HG02973 (cell line): ENCODE data around the gene LENG8.
"Not testable (repeated sequence)": the region's sequence is repeated elsewhere in the genome, so short reads cannot be mapped to it uniquely, and the experiment has no call there.

Source experiments
- ATAC-seq: cut with Tn5 transposase; IDR thresholded peaks from one replicate; pipeline ENCODE4 v1.9.1; 2021; ENCODE audit warnings: moderate library complexity; ENCODE audit not compliant: unreplicated experiment

The LENG8 gene

DNA sequence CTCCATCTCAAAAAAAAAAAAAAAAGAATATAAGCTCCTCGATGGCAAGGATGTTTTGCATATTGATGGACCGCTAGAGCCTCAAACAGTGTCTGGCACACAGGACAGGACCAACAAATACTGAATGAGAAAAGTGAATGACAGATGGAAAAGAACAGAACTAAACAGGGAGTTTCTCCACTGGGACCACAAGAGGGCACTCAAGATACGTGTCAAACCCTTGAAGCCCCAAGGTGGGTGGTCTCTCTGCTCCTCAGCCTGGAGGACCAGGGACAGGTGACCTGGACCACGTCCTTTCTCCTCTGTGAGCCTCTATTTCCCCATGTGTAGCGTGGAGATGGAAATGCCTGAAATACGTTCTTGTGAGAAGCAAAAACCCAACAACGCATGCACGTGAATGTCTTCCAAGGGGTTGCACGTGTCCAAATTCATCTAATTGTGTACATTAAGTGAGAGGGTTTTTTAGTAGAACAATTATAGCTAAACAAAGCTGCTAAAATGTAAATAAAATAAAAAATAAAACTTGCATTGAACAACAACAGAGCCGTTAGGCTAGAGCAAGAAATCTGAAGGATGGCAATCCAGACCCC is 29.8 kb downstream of the LENG8 start:
- ATAC-seq, result no peak

GRCh38 chr19:54480051-54480450 is 31.1 kb downstream of the LENG8 start:
- no peak for ATAC-seq

DNA sequence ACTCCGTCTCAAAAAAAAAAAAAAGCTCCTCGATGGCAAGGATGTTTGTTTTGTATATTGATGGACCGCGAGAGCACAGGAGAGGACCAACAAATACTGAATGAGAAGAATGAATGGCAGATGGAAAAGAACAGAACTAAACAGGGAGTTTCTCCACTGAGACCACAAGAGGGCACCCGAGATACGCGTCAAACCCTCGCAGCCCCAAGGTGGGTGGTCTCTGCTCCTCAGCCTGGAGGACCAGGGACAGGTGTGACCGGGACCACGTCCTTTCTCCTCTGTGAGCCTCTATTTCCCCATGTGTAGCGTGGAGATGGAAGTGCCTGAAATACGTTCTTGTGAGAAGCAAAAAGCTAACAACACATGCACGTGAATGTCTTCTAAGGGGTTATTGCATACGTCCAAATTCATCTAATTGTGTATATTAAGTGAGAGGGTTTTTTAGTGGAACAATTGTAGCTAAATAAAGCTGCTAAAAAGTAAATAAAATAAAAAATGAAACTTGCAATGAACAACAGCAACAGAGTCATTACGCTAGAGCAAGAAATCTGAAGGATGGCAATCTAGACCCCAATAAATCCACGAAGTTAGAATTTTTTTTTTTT is 32.4 kb downstream of the LENG8 start:
- ATAC-seq, result no peak

DNA sequence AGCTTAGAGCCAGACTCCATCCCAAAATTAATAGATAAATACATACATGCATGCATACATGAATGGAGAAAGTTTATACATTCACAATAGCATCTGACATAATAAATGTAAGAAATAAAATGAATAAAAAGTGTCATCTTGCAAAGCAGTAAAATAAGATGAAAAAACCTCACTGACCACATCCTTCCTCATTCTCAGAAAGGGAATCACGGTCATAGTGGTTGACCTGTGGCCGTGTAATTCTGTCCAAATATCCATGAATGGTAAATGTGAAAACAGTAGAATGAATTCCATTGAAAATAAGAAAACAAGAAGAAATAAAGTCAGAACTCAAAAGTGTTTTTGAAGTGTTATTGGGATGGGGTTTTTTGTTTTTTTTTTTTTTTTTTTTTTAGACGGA is 33.9 kb downstream of the LENG8 start:
- no peak for ATAC-seq

DNA sequence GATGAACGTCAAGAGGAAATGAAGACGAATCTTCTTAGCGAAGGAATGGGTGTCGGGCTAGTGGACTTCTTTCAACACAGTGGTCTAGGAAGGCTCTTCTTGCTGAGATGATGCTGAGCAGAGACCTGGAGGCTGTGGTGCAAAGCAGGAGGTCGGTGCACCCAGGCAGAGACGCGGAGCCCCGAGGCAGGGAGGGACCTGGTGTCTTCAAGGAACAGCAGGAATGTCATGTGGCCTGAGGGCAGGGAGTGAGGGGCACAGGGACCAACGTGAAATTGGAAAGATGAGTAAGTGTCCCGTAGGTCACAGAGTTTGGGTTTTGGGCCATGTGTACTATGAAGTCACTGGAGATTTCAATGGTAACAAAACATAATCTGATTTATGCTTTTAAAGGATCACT is 35.5 kb downstream of the LENG8 start:
- ATAC-seq, result no peak

DNA sequence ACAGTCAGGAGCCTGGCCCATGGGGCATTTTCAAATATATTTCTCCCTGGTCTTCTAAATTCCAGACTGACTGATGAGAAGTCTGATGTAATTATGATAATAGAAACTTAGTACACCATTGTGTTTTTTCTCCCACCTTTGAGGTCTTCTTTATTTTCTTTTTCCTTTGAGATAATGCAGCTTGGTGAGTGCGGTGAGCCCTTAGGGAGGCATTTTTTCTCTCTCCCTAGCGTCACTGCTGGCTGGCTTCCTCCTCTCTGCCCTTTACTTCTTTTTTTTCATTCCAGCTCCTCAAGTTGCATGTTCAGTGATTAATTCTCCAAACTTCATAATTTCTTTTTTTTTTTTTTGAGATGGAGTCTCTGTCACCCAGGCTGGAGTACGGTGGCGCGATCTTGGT is 36.9 kb downstream of the LENG8 start:
- no peak for ATAC-seq

GRCh38 chr19:54489341-54489740 is 40.3 kb downstream of the LENG8 start:
- ATAC-seq, result no peak

GRCh38 chr19:54489766-54490165 is 40.8 kb downstream of the LENG8 start:
- no peak for ATAC-seq

DNA sequence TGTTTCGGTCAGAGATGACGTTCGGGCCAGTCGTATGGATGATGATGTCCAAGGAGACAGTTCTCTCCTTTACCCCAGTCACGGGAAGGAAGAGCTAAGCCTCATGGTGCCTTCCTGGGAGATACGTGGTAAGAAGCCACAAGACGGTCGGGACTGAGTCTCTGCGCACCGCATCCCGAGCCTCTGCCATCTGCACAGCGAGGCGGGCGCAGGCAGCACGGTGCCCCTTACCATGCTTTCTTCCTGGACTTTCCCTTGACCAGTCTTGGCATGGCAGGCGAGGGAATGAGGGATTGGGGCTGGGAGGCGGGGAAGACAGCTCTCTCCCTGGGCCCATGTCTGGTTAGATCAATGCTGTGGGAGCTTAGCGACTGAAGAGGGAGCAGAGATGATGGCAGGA is 43.6 kb downstream of the LENG8 start:
- no peak for ATAC-seq

- ATAC-seq, result not testable (repeated sequence)
Measured at GRCh38 chr19:54493056-54493455, 44.1 kb downstream of the LENG8 start.

DNA sequence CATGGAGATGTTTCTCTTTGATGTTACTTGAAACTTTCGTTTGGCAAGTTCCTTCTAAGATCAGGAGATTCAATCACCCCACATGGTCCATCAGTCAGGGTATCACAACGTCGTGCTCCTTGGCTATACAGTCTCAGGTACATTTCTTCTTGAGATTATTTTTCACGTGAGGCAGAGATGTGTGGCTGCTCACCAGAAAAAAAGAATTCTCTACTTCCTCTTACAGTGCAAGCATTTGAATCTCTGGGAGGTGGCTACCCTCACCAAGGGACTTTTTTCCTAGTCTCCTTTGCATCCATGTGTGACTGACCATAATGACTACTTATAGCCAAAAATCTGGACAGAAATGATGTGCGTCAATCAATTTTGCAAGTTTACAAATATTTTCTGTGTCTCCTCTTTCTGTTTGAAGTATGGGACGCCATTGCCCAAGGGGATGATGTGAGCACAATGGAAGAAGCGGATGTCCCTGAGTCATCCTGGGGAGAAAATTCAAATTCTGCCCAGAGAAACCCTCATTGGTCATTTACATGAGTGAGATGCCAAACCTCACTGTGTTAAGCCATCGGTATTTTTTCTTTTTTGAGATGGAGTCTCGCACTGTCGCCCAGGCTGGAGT is 45.1 kb downstream of the LENG8 start:
- ATAC-seq, result no peak

DNA sequence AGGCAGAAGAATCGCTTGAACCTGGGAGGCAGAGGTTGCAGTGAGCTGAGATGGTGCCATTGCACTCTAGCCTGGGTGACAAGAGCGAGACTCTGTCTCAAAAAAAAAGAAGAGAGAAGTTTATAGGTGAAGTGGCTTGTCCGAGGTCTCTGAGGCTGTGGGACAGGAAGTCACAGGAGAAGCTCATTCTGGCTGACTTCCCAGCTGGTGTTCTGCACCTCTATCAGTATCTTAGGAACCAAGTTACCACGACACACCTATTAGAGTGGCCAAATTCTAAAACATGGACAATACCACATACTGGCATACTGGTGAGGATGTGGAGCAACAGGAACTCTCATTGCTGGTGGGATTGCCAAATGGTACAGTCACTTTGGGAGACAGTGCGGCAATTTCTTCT is 46.3 kb downstream of the LENG8 start:
- ATAC-seq, result not testable (repeated sequence)

DNA sequence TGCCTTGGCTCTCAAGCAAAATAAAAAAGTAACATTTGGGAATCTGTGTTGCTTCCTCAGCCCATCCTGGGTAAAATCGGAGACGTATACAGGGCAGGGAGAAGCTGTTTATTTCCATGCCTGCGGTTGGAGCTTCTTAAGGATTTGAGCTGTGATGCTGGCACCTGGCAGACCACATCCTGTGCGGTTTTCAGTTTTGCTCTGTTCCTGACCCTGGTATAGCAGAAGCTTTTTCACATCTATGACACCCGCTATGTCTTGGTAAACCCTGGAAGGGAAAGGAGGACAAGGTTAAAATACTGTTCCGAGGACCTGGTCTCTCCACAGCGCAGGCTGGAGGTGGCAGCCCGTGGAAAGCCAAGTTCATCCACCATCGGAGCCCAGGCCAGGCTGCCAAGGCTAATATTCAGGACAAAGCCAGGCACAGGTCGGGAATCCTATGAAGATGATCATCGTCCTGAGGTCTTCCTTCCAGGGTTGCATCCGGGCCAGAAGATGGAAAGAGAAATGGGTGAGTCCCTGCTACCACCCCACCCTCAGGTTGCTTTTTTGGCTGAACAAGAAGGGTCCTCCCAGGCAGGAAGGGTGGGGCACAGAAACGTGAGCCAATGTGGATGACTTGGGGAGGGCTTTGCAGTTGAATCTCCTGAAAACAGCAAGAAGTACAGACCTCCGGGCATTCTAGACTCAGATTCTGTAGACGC is 48.9 kb downstream of the LENG8 start:
- ATAC-seq, result not testable (repeated sequence)

DNA sequence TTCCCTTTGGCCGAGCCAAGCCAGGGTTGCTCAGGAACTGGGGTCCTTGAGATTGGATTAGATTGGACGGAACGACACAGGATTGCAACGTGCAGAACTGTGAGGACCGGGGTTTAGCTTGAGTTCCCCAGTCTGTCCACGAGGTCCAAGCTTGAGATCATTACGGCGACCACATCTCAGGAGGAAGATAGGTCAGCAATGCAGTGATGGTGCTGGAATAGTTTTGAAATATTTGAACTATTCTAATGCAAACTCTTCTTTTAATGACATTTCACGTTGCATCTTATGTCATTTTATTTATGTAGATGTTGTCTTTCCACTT is 49.4 kb downstream of the LENG8 start:
- ATAC-seq, result not testable (repeated sequence)

DNA sequence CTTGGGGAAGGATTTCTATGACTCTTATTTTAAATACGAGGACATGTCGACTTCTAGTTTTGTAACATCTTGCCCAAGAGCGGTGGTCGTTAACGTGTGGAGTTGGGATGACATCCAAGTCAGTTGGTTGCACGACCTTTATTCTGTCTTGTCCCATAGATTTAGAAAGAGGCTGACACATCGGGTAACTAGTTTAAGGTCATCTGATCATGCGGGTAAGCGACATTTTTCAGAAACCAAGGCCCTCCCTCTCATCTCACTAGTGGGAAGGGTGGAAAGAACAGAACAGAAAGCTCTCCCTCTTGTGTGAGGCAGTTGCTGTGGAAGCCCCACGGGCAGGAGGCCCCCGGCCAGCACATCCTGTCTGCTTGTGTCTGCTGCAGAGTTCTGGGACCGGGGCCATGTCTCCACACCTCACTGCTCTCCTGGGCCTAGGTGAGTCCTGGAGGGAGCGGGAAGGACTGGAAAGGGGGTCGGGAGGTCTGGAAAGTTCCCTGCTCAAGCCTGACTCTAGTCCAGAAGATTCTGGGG is 53.6 kb downstream of the LENG8 start, which contains the start of gene LAIR2:
Gene LAIR2 (plus strand): TSS at position 314 of the 531 bp plus-strand sequence. CDS start 88 bp downstream, at position 402.
- no peak for ATAC-seq

GRCh38 chr19:54505542-54505941 is 56.5 kb downstream of the LENG8 start:
- ATAC-seq, result not testable (repeated sequence)

DNA sequence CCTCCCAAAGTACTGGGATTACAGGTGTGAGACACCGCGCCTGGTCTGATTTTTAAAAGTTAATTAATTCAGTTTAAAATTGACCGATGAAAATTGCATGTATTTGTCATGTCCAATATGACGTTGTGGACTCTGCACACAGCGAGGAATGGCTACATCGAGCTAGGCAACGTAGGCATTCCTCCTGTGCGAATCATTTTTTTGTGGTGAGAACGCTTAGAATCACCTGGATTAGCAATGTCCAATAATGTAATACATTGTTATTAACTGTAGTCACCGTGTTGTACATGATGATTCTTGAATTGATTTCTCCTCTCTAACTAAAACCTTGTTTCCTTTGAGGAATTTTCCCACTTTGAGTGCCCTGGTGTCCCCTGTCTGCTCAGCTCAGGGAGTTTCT is 57.1 kb downstream of the LENG8 start:
- ATAC-seq, result no peak

DNA sequence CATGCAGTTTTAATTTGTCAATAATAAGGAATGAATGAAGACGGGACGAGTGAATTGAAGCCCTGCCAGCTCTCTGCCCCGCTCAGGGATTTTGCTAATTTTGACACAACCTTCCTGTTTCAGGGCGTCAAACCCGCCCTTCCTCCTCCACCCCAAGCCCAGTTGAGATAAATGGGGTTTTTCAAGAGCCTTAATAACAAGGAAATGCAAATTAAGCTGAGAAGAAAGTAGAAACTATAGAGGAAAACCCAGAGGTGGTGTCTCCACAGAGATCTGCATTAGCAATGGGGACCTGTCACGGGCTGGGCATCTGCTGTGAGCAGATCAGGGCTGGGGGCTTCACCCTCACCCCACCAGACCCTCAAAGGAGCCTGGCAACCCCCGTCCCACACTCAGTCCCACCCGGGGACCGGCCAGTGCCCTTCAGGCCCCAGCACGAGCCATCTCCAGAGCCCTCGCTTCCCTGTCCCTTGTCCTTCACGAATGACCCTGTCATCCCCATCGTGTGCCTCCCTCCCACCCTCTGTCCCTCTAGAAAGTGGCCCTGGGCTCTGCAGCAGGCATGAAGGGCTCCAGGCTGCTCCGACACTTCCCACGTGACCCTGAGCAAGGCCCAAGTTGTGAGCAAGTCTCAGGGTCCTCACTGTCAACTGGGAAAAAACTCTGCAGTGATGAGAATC is 58.2 kb downstream of the LENG8 start:
- not testable (repeated sequence) for ATAC-seq

DNA sequence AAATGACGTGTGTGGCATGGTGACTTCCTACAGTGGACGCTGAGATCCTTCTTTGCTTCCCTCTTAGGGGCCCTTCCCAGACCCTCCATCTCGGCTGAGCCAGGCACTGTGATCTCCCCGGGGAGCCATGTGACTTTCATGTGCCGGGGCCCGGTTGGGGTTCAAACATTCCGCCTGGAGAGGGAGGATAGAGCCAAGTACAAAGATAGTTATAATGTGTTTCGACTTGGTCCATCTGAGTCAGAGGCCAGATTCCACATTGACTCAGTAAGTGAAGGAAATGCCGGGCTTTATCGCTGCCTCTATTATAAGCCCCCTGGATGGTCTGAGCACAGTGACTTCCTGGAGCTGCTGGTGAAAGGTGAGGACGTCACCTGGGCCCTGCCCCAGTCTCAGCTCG is 58.8 kb downstream of the LENG8 start:
- ATAC-seq, result no peak

GRCh38 chr19:54508487-54508886 is 59.5 kb downstream of the LENG8 start:
- not testable (repeated sequence) for ATAC-seq
